ENCODE data around the gene PKP2.

The PKP2 gene

GRCh38 chr12:32906399-32907165, 10.0 kb upstream of the PKP2 start:
- H3K4me3 ChIP-seq (replicated peaks; ENCODE audit: low read depth, low read length), result no peak overlapping the region
- no peak for DNase-seq (ENCODE audit: extremely low read depth, low read depth)
- TF ChIP-seq, protein P1, sequence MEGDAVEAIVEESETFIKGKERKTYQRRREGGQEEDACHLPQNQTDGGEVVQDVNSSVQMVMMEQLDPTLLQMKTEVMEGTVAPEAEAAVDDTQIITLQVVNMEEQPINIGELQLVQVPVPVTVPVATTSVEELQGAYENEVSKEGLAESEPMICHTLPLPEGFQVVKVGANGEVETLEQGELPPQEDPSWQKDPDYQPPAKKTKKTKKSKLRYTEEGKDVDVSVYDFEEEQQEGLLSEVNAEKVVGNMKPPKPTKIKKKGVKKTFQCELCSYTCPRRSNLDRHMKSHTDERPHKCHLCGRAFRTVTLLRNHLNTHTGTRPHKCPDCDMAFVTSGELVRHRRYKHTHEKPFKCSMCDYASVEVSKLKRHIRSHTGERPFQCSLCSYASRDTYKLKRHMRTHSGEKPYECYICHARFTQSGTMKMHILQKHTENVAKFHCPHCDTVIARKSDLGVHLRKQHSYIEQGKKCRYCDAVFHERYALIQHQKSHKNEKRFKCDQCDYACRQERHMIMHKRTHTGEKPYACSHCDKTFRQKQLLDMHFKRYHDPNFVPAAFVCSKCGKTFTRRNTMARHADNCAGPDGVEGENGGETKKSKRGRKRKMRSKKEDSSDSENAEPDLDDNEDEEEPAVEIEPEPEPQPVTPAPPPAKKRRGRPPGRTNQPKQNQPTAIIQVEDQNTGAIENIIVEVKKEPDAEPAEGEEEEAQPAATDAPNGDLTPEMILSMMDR (IDR thresholded peaks at IDR 0.05; ENCODE audit: low read depth, low read length, missing control alignments), result no peak

- TF ChIP-seq, protein P1 (IDR thresholded peaks at IDR 0.05; ENCODE audit: low read depth, low read length, missing control alignments), result no peak
- no peak overlapping the region for H3K4me3 ChIP-seq (replicated peaks; ENCODE audit: low read depth, low read length)
- DNase-seq (ENCODE audit: extremely low read depth, low read depth), result no peak
Measured at GRCh38 chr12:32903763-32904162, 7.2 kb upstream of the PKP2 start.

DNA sequence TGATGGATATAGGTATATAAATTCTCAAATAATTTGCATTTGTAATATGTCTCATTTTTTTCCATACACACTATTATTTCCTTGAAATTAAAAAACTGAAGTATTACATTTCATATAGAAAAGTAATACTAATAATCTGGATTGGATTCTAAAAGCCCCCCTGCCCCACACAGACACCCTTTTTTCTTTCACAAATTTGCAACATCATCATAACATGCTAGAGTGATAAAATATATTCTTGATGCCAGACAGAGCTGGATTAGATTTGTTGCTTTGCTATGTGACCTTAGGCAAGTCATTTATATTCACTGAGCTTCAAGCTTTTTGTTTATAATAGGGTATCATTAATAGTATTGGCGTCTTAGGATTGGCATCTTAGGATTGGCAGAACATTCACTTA, 6.7 kb upstream of the PKP2 start:
- DNase-seq (ENCODE audit: extremely low read depth, low read depth), result no peak
- H3K4me3 ChIP-seq (replicated peaks; ENCODE audit: low read depth, low read length), result no peak overlapping the region
- TF ChIP-seq, protein P1 (IDR thresholded peaks at IDR 0.05; ENCODE audit: low read depth, low read length, missing control alignments), result no peak

- TF ChIP-seq, protein P1 (IDR thresholded peaks at IDR 0.05; ENCODE audit: low read depth, low read length, missing control alignments), result no peak
Measured at GRCh38 chr12:32902287-32902997, 5.9 kb upstream of the PKP2 start.

DNA sequence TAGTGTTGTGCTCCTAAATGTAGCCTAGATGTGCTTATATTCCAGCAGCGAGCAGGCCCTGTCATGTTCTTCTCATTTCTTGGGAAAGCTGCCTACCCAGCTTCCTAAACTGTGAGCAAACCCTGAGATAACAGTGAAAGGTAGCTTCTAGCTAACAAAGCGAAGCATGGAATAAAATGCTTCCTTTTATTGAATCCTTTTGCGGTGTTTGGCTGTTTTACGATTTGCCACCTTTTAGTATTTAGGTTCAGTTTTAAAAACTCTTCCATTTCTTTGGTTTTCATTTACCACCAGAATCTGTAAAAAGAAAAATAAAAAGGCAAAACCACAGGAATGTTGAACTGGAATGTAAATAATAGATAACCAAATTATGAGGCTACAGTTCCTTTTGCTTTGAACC, 5.0 kb upstream of the PKP2 start:
- TF ChIP-seq, protein P1 (IDR thresholded peaks at IDR 0.05; ENCODE audit: low read depth, low read length, missing control alignments), result no peak

More at GRCh38 chr12:32902287-32902997, 5.9 kb upstream of the PKP2 start:
- no peak overlapping the region for H3K4me3 ChIP-seq (replicated peaks; ENCODE audit: low read depth, low read length)
- DNase-seq (ENCODE audit: extremely low read depth, low read depth), result no peak

DNA sequence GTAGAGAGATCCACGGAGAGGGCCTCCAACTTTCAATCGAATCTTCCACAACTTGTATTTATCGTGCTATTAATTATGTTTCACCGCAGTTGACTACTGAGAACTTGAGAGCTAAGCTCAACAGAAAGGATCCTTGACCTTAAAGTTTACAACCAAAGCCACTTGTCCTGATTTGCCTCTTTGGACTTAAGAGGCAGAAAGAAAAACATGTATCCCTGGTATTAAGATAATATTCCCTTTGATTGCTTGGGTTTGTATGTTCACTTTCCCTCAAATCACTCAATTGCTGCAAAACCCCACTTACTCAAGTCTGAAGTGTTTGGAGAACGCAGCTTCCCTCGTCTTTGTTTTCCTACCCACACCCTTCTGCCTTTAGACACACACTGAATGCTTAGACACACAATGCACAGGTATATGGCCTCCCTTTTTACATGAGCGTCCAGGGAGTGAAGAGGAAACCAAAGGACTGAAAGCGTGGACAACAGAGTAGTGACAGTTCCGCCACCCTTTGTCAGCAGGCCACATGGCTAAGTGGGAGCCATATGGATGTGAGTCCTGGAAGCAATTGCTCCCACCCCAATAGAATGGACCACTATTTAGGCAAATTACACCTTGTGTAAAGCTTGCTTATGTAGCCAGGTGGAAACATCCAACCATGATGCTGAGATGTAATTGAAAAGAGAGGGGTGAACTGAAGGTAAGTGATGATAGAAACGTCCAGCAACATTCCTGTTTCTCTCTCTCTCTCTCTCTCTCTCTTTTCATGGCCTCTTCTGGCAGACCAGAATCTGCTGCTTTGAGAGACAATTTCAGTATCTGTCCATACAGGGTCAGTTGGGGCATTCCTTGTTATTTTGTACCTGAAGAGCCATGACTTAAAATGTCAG, 1.4 kb upstream of the PKP2 start:
- DNase-seq (ENCODE audit: extremely low read depth, low read depth), result no peak
- no peak overlapping the region for H3K4me3 ChIP-seq (replicated peaks; ENCODE audit: low read depth, low read length)

More for the DNA sequence above, 5.0 kb upstream of the PKP2 start:
- no peak for DNase-seq (ENCODE audit: extremely low read depth, low read depth)
- H3K4me3 ChIP-seq (replicated peaks; ENCODE audit: low read depth, low read length), result no peak overlapping the region

More for the DNA sequence above, 1.4 kb upstream of the PKP2 start:
- TF ChIP-seq, protein P1 (IDR thresholded peaks at IDR 0.05; ENCODE audit: low read depth, low read length, missing control alignments), result no peak
